ENCODE results near the gene SRXN1.

DNA sequence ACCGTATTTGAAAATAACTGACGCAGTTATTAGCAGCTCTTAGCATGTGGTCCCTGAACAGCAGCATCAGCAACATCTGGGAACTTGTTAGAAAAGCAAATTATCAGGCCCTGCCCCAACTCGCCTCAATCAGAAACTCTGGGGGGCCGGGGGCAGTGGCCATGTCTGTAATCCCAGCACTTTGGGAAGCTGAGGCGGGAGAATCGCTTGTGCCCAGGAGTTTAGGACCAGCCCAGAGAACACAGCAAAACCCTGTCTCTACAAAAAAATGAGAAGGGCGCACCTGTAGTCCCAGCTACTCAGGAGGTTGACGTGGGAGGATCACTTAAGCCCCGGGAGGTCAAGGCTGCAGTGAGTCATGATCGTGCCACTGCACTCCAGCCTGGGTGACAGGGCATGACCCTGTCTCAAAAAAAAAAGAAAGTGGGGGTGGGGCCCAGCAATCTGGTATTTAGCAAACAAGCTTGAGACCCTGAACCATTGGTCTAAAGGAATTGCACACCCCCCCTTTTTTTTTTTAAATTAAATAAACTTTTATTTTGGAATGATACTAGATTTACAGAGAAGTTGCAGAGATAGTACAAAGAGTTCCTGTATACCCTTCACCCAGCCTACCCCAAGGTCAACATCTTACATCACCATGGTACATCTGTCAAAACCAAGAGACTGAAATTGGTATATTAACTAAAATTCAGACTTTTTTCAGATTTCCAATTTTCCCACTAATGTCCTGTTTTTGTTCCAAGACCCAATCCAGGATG lies 6.7 kb downstream of the SRXN1 start:
- TF ChIP-seq, protein P1, sequence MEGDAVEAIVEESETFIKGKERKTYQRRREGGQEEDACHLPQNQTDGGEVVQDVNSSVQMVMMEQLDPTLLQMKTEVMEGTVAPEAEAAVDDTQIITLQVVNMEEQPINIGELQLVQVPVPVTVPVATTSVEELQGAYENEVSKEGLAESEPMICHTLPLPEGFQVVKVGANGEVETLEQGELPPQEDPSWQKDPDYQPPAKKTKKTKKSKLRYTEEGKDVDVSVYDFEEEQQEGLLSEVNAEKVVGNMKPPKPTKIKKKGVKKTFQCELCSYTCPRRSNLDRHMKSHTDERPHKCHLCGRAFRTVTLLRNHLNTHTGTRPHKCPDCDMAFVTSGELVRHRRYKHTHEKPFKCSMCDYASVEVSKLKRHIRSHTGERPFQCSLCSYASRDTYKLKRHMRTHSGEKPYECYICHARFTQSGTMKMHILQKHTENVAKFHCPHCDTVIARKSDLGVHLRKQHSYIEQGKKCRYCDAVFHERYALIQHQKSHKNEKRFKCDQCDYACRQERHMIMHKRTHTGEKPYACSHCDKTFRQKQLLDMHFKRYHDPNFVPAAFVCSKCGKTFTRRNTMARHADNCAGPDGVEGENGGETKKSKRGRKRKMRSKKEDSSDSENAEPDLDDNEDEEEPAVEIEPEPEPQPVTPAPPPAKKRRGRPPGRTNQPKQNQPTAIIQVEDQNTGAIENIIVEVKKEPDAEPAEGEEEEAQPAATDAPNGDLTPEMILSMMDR (IDR thresholded peaks at IDR 0.05) = no peak
- no peak for TF ChIP-seq POLR2A (IDR thresholded peaks at IDR 0.05)
